Activated CD4-positive, alpha-beta memory T cell treated with anti-CD3 and anti-CD28 coated beads for 36 hours (primary cell): ENCODE measurements around the gene FOSL2. TPM values are rescaled to one million over a fixed set of nuclear protein-coding genes. Genes with fewer than 3 reads are reported as not detected.
A peak's percentile ranks its signal among the peaks of the same experiment; 100 is the strongest.
"Not testable (repeated sequence)": the region's sequence is repeated elsewhere in the genome, so short reads cannot be mapped to it uniquely, and the experiment has no call there.

ENCODE experiments used
- CTCF ChIA-PET: fragments of 350-600 bp; sonication (Branson Sonifier 250); formaldehyde crosslinking; loops from one replicate; lab custom pipeline; 2021; ENCODE audit warnings: antibody characterized with exemption, inconsistent platforms; lab: Charles Lee
- POLR2A ChIA-PET: fragments of 350-600 bp; sonication (Branson Sonifier 250); formaldehyde crosslinking; loops from one replicate; lab custom pipeline; 2021; ENCODE audit warnings: antibody characterized with exemption; lab: Charles Lee
- DNase-seq: peaks from one replicate; pipeline ENCODE4 v3.0.0-alpha.2; 2020
- H3K27ac Mint-ChIP-seq: one replicate; pipeline ENCODE4 v1.8.0; 2021; ENCODE audit warnings: mixed read lengths
- H3K27me3 Mint-ChIP-seq: one replicate; pipeline ENCODE4 v1.8.0; 2021; ENCODE audit warnings: mixed read lengths
- H3K36me3 Mint-ChIP-seq: one replicate; pipeline ENCODE4 v1.8.0; 2021; ENCODE audit warnings: mixed read lengths
- H3K4me1 Mint-ChIP-seq: one replicate; pipeline ENCODE4 v1.8.0; 2021; ENCODE audit warnings: low read depth, mixed read lengths
- H3K4me3 Mint-ChIP-seq: one replicate; pipeline ENCODE4 v1.8.0; 2021; ENCODE audit warnings: mild to moderate bottlenecking, mixed read lengths
- H3K9me3 Mint-ChIP-seq: one replicate; pipeline ENCODE4 v1.8.0; 2021; ENCODE audit warnings: mixed read lengths
- intact Hi-C: fragments of 100-400 bp; cut with micrococcal nuclease; formaldehyde crosslinking; loops from one replicate; pipeline ENCODE4 v1.15.1; 2023
- total RNA-seq, 2 experiments: library from RNA; stranded (reverse); gene quantifications; one replicate each; pipeline ENCODE4 v1.2.3, GENCODE V29; 2021

The FOSL2 gene
- total RNA-seq, 2 experiments from 2014 or later = 172 to 182 TPM

- H3K4me1 Mint-ChIP-seq = peaks cover 61% of the 10 kb centered on the region
- no peaks in the 10 kb centered on the region for H3K27me3 Mint-ChIP-seq
- H3K4me3 Mint-ChIP-seq = no peak overlapping the region
- H3K36me3 Mint-ChIP-seq = no peaks in the 10 kb centered on the region
- no peaks in the 10 kb centered on the region for H3K9me3 Mint-ChIP-seq
- peak overlapping the region; percentile 33 for H3K27ac Mint-ChIP-seq
- DNase-seq = no peak
- POLR2A ChIA-PET = interaction anchor here (1.3 to 1.9 kb wide), 2 partner anchors 13 to 25 kb away, joined by 4 to 6 read pairs; no protein-coding TSS in a partner anchor
- CTCF ChIA-PET = interaction anchor here (0.7 kb wide), 1 partner anchor 65 kb away, joined by 3 read pairs; no protein-coding TSS in a partner anchor
- intact Hi-C loops = loop anchor here (2.0 kb wide), 1 partner anchor 21 kb away; no protein-coding TSS in a partner anchor
Measured at GRCh38 chr2:28366149-28366495, 26.5 kb upstream of the FOSL2 start.

GRCh38 chr2:28366496-28367282, 26.0 kb upstream of the FOSL2 start:
- Mint-ChIP-seq H3K4me1 (peaks cover 57% of the 10 kb centered on the region), H3K9me3 (no peaks in the 10 kb centered on the region), H3K4me3 (peak overlapping the region; percentile 2), H3K27ac (peak overlapping the region; percentile 33), H3K27me3 (no peaks in the 10 kb centered on the region), H3K36me3 (no peaks in the 10 kb centered on the region)
- ChIA-PET CTCF (no interaction called here), POLR2A (interaction anchor here (1.3 to 1.9 kb wide), 2 partner anchors 13 to 24 kb away, joined by 4 to 6 read pairs; no protein-coding TSS in a partner anchor)
- intact Hi-C loops = loop anchor here (2.0 kb wide), 1 partner anchor 20 kb away; no protein-coding TSS in a partner anchor
- DNase-seq = peak; percentile 72

GRCh38 chr2:28367667-28368356, 24.8 kb upstream of the FOSL2 start:
- no peak for DNase-seq
- H3K4me1 Mint-ChIP-seq = peaks cover 46% of the 10 kb centered on the region
- H3K27ac Mint-ChIP-seq = no peak overlapping the region
- no peaks in the 10 kb centered on the region for H3K9me3 Mint-ChIP-seq
- H3K27me3 Mint-ChIP-seq = no peaks in the 10 kb centered on the region
- intact Hi-C loops = loop anchor here (2.0 kb wide), 1 partner anchor 19 kb away; no protein-coding TSS in a partner anchor
- H3K4me3 Mint-ChIP-seq = no peak overlapping the region
- POLR2A ChIA-PET = interaction anchor here (1.3 kb wide), 1 partner anchor 11 kb away, joined by 4 read pairs; no protein-coding TSS in a partner anchor
- no peaks in the 10 kb centered on the region for H3K36me3 Mint-ChIP-seq
- CTCF ChIA-PET = interaction anchor here (0.6 to 0.7 kb wide), 2 partner anchors 29 to 57 kb away, joined by 3 read pairs; no protein-coding TSS in a partner anchor

GRCh38 chr2:28368357-28368798, 24.3 kb upstream of the FOSL2 start:
- POLR2A ChIA-PET = interaction anchor here (0.6 kb wide), 1 partner anchor 1891 kb away, joined by 3 read pairs; no protein-coding TSS in a partner anchor
- Mint-ChIP-seq H3K4me3 (no peak overlapping the region), H3K4me1 (peaks cover 42% of the 10 kb centered on the region), H3K9me3 (no peaks in the 10 kb centered on the region), H3K27me3 (no peaks in the 10 kb centered on the region), H3K36me3 (no peaks in the 10 kb centered on the region), H3K27ac (no peak overlapping the region)
- CTCF ChIA-PET = interaction anchor here (0.7 kb wide), 1 partner anchor 28 kb away, joined by 3 read pairs; no protein-coding TSS in a partner anchor
- DNase-seq = no peak
- intact Hi-C loops = no loop called here

GRCh38 chr2:28369358-28369757, 23.3 kb upstream of the FOSL2 start:
- H3K27ac Mint-ChIP-seq = no peak overlapping the region

GRCh38 chr2:28370354-28370753, 22.3 kb upstream of the FOSL2 start:
- H3K9me3 Mint-ChIP-seq = no peaks in the 10 kb centered on the region
- POLR2A ChIA-PET = no interaction called here
- no peak for DNase-seq
- H3K4me1 Mint-ChIP-seq = peaks cover 27% of the 10 kb centered on the region
- CTCF ChIA-PET = no interaction called here
- no peak overlapping the region for H3K27ac Mint-ChIP-seq
- intact Hi-C loops = no loop called here
- no peaks in the 10 kb centered on the region for H3K27me3 Mint-ChIP-seq
- no peak overlapping the region for H3K4me3 Mint-ChIP-seq
- no peaks in the 10 kb centered on the region for H3K36me3 Mint-ChIP-seq

More at GRCh38 chr2:28369358-28369757, 23.3 kb upstream of the FOSL2 start:
- ChIA-PET POLR2A (no interaction called here), CTCF (no interaction called here)
- Mint-ChIP-seq H3K36me3 (no peaks in the 10 kb centered on the region), H3K27me3 (no peaks in the 10 kb centered on the region), H3K4me1 (peaks cover 36% of the 10 kb centered on the region), H3K9me3 (no peaks in the 10 kb centered on the region), H3K4me3 (no peak overlapping the region)
- intact Hi-C loops = no loop called here
- no peak for DNase-seq

- H3K4me3 Mint-ChIP-seq, POLR2A ChIA-PET, H3K27ac Mint-ChIP-seq, H3K9me3 Mint-ChIP-seq, H3K27me3 Mint-ChIP-seq, H3K36me3 Mint-ChIP-seq, DNase-seq, CTCF ChIA-PET, intact Hi-C loops: not testable (repeated sequence)
- H3K4me1 Mint-ChIP-seq = peaks cover 14% of the 10 kb centered on the region
Measured at GRCh38 chr2:28371728-28372127, 20.9 kb upstream of the FOSL2 start.

GRCh38 chr2:28373854-28374253, 18.8 kb upstream of the FOSL2 start:
- H3K9me3 Mint-ChIP-seq = no peaks in the 10 kb centered on the region
- ChIA-PET POLR2A (no interaction called here), CTCF (interaction anchor here (0.9 kb wide), 1 partner anchor 13 kb away, joined by 3 read pairs; no protein-coding TSS in a partner anchor)
- H3K4me3 Mint-ChIP-seq = no peak overlapping the region
- no peak overlapping the region for H3K27ac Mint-ChIP-seq
- intact Hi-C loops = no loop called here
- peaks cover 11% of the 10 kb centered on the region for H3K4me1 Mint-ChIP-seq
- H3K27me3 Mint-ChIP-seq = no peaks in the 10 kb centered on the region
- DNase-seq = no peak
- no peaks in the 10 kb centered on the region for H3K36me3 Mint-ChIP-seq

- Mint-ChIP-seq H3K9me3 (no peaks in the 10 kb centered on the region), H3K36me3 (no peaks in the 10 kb centered on the region), H3K27ac (no peak overlapping the region), H3K27me3 (no peaks in the 10 kb centered on the region), H3K4me3 (no peak overlapping the region), H3K4me1 (peaks cover 16% of the 10 kb centered on the region)
- intact Hi-C loops = no loop called here
- ChIA-PET CTCF (interaction anchor here (0.9 kb wide), 1 partner anchor 13 kb away, joined by 3 read pairs; no protein-coding TSS in a partner anchor), POLR2A (no interaction called here)
- no peak for DNase-seq
Measured at GRCh38 chr2:28374331-28374730, 18.3 kb upstream of the FOSL2 start.

- peaks cover 25% of the 10 kb centered on the region for H3K4me1 Mint-ChIP-seq
- H3K4me3 Mint-ChIP-seq = no peak overlapping the region
Measured at GRCh38 chr2:28375236-28375635, 17.4 kb upstream of the FOSL2 start.

GRCh38 chr2:28375742-28376631, 16.7 kb upstream of the FOSL2 start:
- DNase-seq = no peak
- no peak overlapping the region for H3K27ac Mint-ChIP-seq
- CTCF ChIA-PET = interaction anchor here (1.3 kb wide), 1 partner anchor 14 kb away, joined by 4 read pairs; no protein-coding TSS in a partner anchor

More at GRCh38 chr2:28375236-28375635, 17.4 kb upstream of the FOSL2 start:
- Mint-ChIP-seq H3K27ac (no peak overlapping the region), H3K9me3 (no peaks in the 10 kb centered on the region), H3K36me3 (no peaks in the 10 kb centered on the region), H3K27me3 (no peaks in the 10 kb centered on the region)
- intact Hi-C loops = no loop called here
- DNase-seq = no peak
- POLR2A ChIA-PET = no interaction called here
- CTCF ChIA-PET = no interaction called here

More at GRCh38 chr2:28375742-28376631, 16.7 kb upstream of the FOSL2 start:
- no peak overlapping the region for H3K4me3 Mint-ChIP-seq
- no peaks in the 10 kb centered on the region for H3K27me3 Mint-ChIP-seq
- intact Hi-C loops = no loop called here
- no peaks in the 10 kb centered on the region for H3K36me3 Mint-ChIP-seq
- peaks cover 23% of the 10 kb centered on the region for H3K4me1 Mint-ChIP-seq
- POLR2A ChIA-PET = no interaction called here
- no peaks in the 10 kb centered on the region for H3K9me3 Mint-ChIP-seq
